ENCODE results near the gene HOXD4.

DNA sequence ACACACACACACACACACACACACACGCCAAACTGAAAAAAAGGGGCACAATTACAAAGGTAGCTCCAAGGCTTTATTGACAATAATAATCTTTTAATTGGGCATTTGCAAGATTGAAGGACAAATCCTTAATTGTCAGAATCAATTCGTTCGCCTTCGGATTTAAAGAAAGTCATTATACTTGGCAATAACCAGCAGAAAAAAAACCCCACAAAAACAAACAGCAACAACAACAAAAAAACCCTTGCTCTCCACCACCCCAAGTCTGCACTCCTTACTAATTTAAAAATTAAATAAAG lies 23.6 kb upstream of the HOXD4 start:
- TF ChIP-seq, protein P1, sequence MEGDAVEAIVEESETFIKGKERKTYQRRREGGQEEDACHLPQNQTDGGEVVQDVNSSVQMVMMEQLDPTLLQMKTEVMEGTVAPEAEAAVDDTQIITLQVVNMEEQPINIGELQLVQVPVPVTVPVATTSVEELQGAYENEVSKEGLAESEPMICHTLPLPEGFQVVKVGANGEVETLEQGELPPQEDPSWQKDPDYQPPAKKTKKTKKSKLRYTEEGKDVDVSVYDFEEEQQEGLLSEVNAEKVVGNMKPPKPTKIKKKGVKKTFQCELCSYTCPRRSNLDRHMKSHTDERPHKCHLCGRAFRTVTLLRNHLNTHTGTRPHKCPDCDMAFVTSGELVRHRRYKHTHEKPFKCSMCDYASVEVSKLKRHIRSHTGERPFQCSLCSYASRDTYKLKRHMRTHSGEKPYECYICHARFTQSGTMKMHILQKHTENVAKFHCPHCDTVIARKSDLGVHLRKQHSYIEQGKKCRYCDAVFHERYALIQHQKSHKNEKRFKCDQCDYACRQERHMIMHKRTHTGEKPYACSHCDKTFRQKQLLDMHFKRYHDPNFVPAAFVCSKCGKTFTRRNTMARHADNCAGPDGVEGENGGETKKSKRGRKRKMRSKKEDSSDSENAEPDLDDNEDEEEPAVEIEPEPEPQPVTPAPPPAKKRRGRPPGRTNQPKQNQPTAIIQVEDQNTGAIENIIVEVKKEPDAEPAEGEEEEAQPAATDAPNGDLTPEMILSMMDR (conservative IDR thresholded peaks at IDR 0.05; ENCODE audit: low read depth, low read length): no peak
- TF ChIP-seq POLR2A (IDR thresholded peaks at IDR 0.05; ENCODE audit: low read depth, low read length): no peak
